Measurements from ENCODE around the gene VPS4A.

- TF ChIP-seq, protein P1, sequence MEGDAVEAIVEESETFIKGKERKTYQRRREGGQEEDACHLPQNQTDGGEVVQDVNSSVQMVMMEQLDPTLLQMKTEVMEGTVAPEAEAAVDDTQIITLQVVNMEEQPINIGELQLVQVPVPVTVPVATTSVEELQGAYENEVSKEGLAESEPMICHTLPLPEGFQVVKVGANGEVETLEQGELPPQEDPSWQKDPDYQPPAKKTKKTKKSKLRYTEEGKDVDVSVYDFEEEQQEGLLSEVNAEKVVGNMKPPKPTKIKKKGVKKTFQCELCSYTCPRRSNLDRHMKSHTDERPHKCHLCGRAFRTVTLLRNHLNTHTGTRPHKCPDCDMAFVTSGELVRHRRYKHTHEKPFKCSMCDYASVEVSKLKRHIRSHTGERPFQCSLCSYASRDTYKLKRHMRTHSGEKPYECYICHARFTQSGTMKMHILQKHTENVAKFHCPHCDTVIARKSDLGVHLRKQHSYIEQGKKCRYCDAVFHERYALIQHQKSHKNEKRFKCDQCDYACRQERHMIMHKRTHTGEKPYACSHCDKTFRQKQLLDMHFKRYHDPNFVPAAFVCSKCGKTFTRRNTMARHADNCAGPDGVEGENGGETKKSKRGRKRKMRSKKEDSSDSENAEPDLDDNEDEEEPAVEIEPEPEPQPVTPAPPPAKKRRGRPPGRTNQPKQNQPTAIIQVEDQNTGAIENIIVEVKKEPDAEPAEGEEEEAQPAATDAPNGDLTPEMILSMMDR (IDR thresholded peaks at IDR 0.05) = no peak
- TF ChIP-seq POLR2AphosphoS5 (IDR thresholded peaks at IDR 0.05) (no peak), EP300 (IDR thresholded peaks at IDR 0.05) (no peak), POLR2A (IDR thresholded peaks at IDR 0.05) (no peak)
Observed at GRCh38 chr16:69325784-69326171, 14.6 kb downstream of the VPS4A start.

All from stomach (tissue), 4 donors.